Neutrophil (primary cell): Measurements from ENCODE around the gene SFSWAP.

Source experiments
- H3K27ac ChIP-seq: fragments of 200-600 bp; sonication (generic); 2 replicates; pipeline ENCODE4 v1.5.1; 2016; ENCODE audit warnings: mild to moderate bottlenecking, moderate library complexity
- H3K27me3 ChIP-seq: fragments of 200-600 bp; sonication (generic); 2 replicates; pipeline ENCODE4 v1.6.0; 2016; ENCODE audit warnings: mild to moderate bottlenecking
- H3K36me3 ChIP-seq: fragments of 200-600 bp; sonication (generic); 2 replicates; pipeline ENCODE4 v1.5.1; 2017
- H3K4me1 ChIP-seq, 2 experiments: fragments of 200-600 bp in 1 of 2; sonication (generic) in 1 of 2; 1 replicate in 1 of 2; 2 replicates in 1 of 2; pipeline versions ENCODE4 v1.5.1 to v1.6.1; 2013 to 2016; ENCODE audit warnings: low read depth in 1 of 2, low read length in 1 of 2, mild to moderate bottlenecking in 1 of 2, moderate library complexity in 1 of 2; ENCODE audit not compliant: control insufficient read depth in 1 of 2, insufficient read depth in 1 of 2
- H3K4me3 ChIP-seq, 2 experiments: fragments of 200-600 bp in 1 of 2; sonication (generic) in 1 of 2; 1 replicate in 1 of 2; 2 replicates in 1 of 2; pipeline ENCODE4 v1.5.1; 2013 to 2016; ENCODE audit warnings: low read depth in 1 of 2, low read length in 1 of 2, mild to moderate bottlenecking in 1 of 2, moderate library complexity in 1 of 2
- H3K9me3 ChIP-seq: fragments of 200-600 bp; sonication (generic); 2 replicates; pipeline ENCODE4 v1.5.1; 2016
- CTCF ChIP-seq: fragments of 200-600 bp; sonication (generic); IDR thresholded peaks from 2 replicates; pipeline ENCODE4 v1.5.1; 2016; ENCODE audit warnings: antibody characterized with exemption

The SFSWAP gene

GRCh38 chr12:131799828-131800593 lies 89.1 kb downstream of the SFSWAP start:
- no peak overlapping the region for H3K4me3 ChIP-seq
- H3K27me3 ChIP-seq = no peaks in the 10 kb centered on the region
- no peak overlapping the region for H3K27ac ChIP-seq
- no peaks in the 10 kb centered on the region for H3K9me3 ChIP-seq
- no peak for TF ChIP-seq CTCF
- peaks cover 8 to 11% of the 10 kb centered on the region in 2 experiments for H3K4me1 ChIP-seq
- peaks cover 61% of the 10 kb centered on the region for H3K36me3 ChIP-seq

GRCh38 chr12:131800594-131801135 lies 89.8 kb downstream of the SFSWAP start:
- TF ChIP-seq CTCF = no peak

GRCh38 chr12:131801254-131801866 lies 90.5 kb downstream of the SFSWAP start:
- peaks cover 3 to 6% of the 10 kb centered on the region in 2 experiments for H3K4me1 ChIP-seq
- H3K27ac ChIP-seq = no peak overlapping the region
- H3K36me3 ChIP-seq = peaks cover 56% of the 10 kb centered on the region
- no peaks in the 10 kb centered on the region for H3K27me3 ChIP-seq
- no peak overlapping the region for H3K4me3 ChIP-seq
- no peak for TF ChIP-seq CTCF
- H3K9me3 ChIP-seq = no peaks in the 10 kb centered on the region

More at GRCh38 chr12:131800594-131801135, 89.8 kb downstream of the SFSWAP start:
- Histone ChIP-seq H3K4me1 (peaks cover 8 to 11% of the 10 kb centered on the region in 2 experiments), H3K9me3 (no peaks in the 10 kb centered on the region), H3K27me3 (no peaks in the 10 kb centered on the region), H3K27ac (no peak overlapping the region), H3K4me3 (no peak overlapping the region), H3K36me3 (peaks cover 56% of the 10 kb centered on the region)

DNA sequence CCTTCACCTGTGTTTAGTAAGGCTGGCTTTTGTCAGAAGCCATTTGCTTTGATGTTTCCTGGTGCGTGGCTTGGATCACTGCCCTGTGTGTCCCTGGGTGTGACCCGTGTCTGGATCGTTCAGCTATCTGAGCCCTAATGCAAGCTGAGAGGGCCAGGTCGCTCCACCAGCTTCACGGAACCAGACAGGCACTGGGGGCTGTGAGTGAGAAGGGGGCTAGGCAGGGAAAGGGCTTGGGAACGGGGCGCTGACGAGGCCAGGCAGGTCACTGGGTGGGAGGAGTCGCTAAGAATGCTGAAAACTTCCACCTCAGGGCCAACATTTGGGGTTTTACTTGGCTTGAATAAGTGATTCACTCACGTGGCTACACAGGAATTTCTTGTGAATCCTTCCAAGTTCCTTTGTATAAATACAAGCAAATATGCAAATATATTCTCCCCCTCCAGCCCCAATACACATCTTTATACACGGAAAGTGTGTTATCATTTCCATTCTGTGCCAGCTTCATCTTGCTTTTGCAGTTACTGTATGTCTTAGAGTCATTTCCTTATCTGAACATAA lies 93.2 kb downstream of the SFSWAP start:
- H3K27me3 ChIP-seq = no peaks in the 10 kb centered on the region
- no peak for TF ChIP-seq CTCF
- no peak overlapping the region for H3K27ac ChIP-seq
- H3K4me1 ChIP-seq = peaks cover 0 to 4% of the 10 kb centered on the region in 2 experiments
- no peaks in the 10 kb centered on the region for H3K9me3 ChIP-seq
- no peak overlapping the region for H3K4me3 ChIP-seq
- H3K36me3 ChIP-seq = peaks cover 33% of the 10 kb centered on the region

DNA sequence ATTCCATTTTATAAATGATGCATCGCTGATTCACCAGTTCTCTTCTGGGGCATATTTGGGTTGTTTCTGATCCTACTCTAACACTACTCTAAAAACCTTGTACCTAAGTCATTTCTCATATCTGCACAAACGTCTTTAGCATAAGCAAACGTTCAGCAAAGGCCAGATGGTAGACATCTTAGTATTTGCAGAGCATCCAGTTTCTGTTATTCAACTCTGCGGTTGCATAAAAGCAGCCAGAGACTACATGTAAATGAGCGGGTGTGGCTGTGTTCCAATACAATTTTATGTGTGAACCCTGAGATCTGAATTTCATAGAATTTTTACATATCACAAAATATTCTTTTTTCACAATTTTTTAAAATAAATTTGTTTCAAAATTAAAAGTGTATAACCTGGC lies 94.5 kb downstream of the SFSWAP start:
- Histone ChIP-seq H3K4me3 (no peak overlapping the region), H3K9me3 (no peaks in the 10 kb centered on the region), H3K36me3 (peaks cover 19% of the 10 kb centered on the region), H3K27me3 (no peaks in the 10 kb centered on the region), H3K27ac (no peak overlapping the region), H3K4me1 (peaks cover 0 to 4% of the 10 kb centered on the region in 2 experiments)
- no peak for TF ChIP-seq CTCF
